NCI-H1092 (cell line): ENCODE measurements around the gene EPHB6.

ENCODE experiments used
- DNase-seq: peaks from one replicate; lab custom pipeline; 2025; lab: John Stamatoyannopoulos, UW

EPHB6 gene

GRCh38 chr7:142866361-142867096, 11.7 kb downstream of the EPHB6 start:
- no peak for DNase-seq

GRCh38 chr7:142867097-142867378, 12.2 kb downstream of the EPHB6 start:
- DNase-seq: no peak

GRCh38 chr7:142867398-142868187, 12.7 kb downstream of the EPHB6 start:
- no peak for DNase-seq

GRCh38 chr7:142868188-142868985, 13.5 kb downstream of the EPHB6 start:
- no peak for DNase-seq

GRCh38 chr7:142868986-142869415, 14.1 kb downstream of the EPHB6 start:
- no peak for DNase-seq

- DNase-seq: no peak
Observed at GRCh38 chr7:142869434-142869833, 14.6 kb downstream of the EPHB6 start.

GRCh38 chr7:142870147-142870559, 15.3 kb downstream of the EPHB6 start:
- DNase-seq: no peak

- no peak for DNase-seq
Observed at GRCh38 chr7:142870566-142871259, 15.8 kb downstream of the EPHB6 start.

- no peak for DNase-seq
Observed at GRCh38 chr7:142871260-142872105, 16.6 kb downstream of the EPHB6 start.

- DNase-seq: no peak
Observed at GRCh38 chr7:142872106-142872675, 17.3 kb downstream of the EPHB6 start.

- no peak for DNase-seq
Observed at GRCh38 chr7:142873281-142873784, 18.5 kb downstream of the EPHB6 start.

GRCh38 chr7:142873871-142874270, 19.0 kb downstream of the EPHB6 start:
- no peak for DNase-seq

- no peak for DNase-seq
Observed at GRCh38 chr7:142874409-142874808, 19.5 kb downstream of the EPHB6 start.

- DNase-seq: no peak
Observed at GRCh38 chr7:142874837-142875236, 20.0 kb downstream of the EPHB6 start.

GRCh38 chr7:142875456-142875855, 20.6 kb downstream of the EPHB6 start:
- DNase-seq: no peak

GRCh38 chr7:142876236-142876960, 21.5 kb downstream of the EPHB6 start:
- DNase-seq: no peak

GRCh38 chr7:142876991-142877910, 22.4 kb downstream of the EPHB6 start:
- no peak for DNase-seq

- no peak for DNase-seq
Observed at GRCh38 chr7:142878315-142878714, 23.4 kb downstream of the EPHB6 start.

GRCh38 chr7:142879060-142879459, 24.2 kb downstream of the EPHB6 start:
- DNase-seq: no peak
